OCI-LY7 (cell line): ENCODE data around the gene KRIT1. TPM values are rescaled to one million over a fixed set of nuclear protein-coding genes. Genes with fewer than 3 reads are reported as not detected.

Experiments used
- BruUV-seq: library from RNA; stranded (reverse); fragments of 400-500 nt; replicated peaks from 2 replicates; lab custom pipeline; 2021; lab: Mats Ljungman, UMichigan
- CTCF ChIA-PET: fragments of 300-600 bp; sonication (Branson Sonifier 250); formaldehyde crosslinking; loops from one replicate; lab custom pipeline; 2022; ENCODE audit warnings: antibody characterized with exemption; ENCODE audit not compliant: unreplicated experiment; lab: Charles Lee
- POLR2A ChIA-PET: fragments of 300-600 bp; sonication (Branson Sonifier 250); formaldehyde crosslinking; loops from one replicate; lab custom pipeline; 2022; ENCODE audit warnings: antibody characterized with exemption; lab: Charles Lee
- DNase-seq: peaks from one replicate; pipeline ENCODE4 v3.0.0-alpha.2; 2015; ENCODE audit warnings: low spot score
- H2AFZ ChIP-seq: fragments of 200-600 bp; sonication (generic), shearing (Covaris generic); 2 replicates; pipeline ENCODE4 v1.6.1; 2014; ENCODE audit warnings: mild to moderate bottlenecking, antibody characterized with exemption, low read length, moderate library complexity
- H3K27ac ChIP-seq: fragments of 200-600 bp; sonication (generic); 2 replicates; pipeline ENCODE4 v1.5.1; 2014; ENCODE audit warnings: mixed run types, low read depth, mild to moderate bottlenecking, moderate library complexity, low read length, inconsistent platforms; ENCODE audit not compliant: poor library complexity, severe bottlenecking
- H3K36me3 ChIP-seq: fragments of 200-600 bp; sonication (generic); 2 replicates; pipeline ENCODE4 v1.6.1; 2014; ENCODE audit warnings: mild to moderate bottlenecking, antibody characterized with exemption, low read length, moderate library complexity, mixed read lengths; ENCODE audit not compliant: insufficient read depth
- H3K4me1 ChIP-seq: fragments of 200-600 bp; sonication (generic); 2 replicates; pipeline ENCODE4 v1.5.1; 2014; ENCODE audit warnings: mild to moderate bottlenecking, low read length; ENCODE audit not compliant: insufficient read depth, poor library complexity, severe bottlenecking
- H3K4me2 ChIP-seq: fragments of 200-600 bp; sonication (generic); 2 replicates; pipeline ENCODE4 v1.6.1; 2014; ENCODE audit warnings: mild to moderate bottlenecking, low read length
- H3K4me3 ChIP-seq: fragments of 200-600 bp; sonication (generic); 2 replicates; pipeline ENCODE4 v1.5.1; 2014; ENCODE audit warnings: mild to moderate bottlenecking, low read depth, low read length; ENCODE audit not compliant: poor library complexity, severe bottlenecking
- H3K79me2 ChIP-seq: fragments of 200-600 bp; sonication (generic); 2 replicates; pipeline ENCODE4 v1.6.1; 2016; ENCODE audit warnings: low read depth, mild to moderate bottlenecking, low read length, moderate library complexity, mixed read lengths; ENCODE audit not compliant: insufficient read depth
- H3K9me2 ChIP-seq: fragments of 200-600 bp; sonication (generic); 2 replicates; pipeline ENCODE4 v1.6.1; 2016; ENCODE audit warnings: mild to moderate bottlenecking, low read length, mixed read lengths; ENCODE audit not compliant: insufficient read depth
- H3K9me3 ChIP-seq: fragments of 200-600 bp; sonication (generic); 2 replicates; pipeline ENCODE4 v1.6.1; 2014; ENCODE audit warnings: mild to moderate bottlenecking, mixed run types, low read length, mixed read lengths
- H4K20me1 ChIP-seq: fragments of 200-600 bp; sonication (generic); 2 replicates; pipeline ENCODE4 v1.6.1; 2014; ENCODE audit warnings: mild to moderate bottlenecking, antibody characterized with exemption, low read length, moderate library complexity, mixed read lengths; ENCODE audit not compliant: insufficient read depth
- CTCF ChIP-seq: fragments of 200-600 bp; sonication (generic); conservative IDR thresholded peaks from 2 replicates; pipeline ENCODE4 v1.5.1; 2014; ENCODE audit warnings: mild to moderate bottlenecking, antibody characterized with exemption, low read length, moderate library complexity, mixed read lengths
- EZH2phosphoT487 ChIP-seq: fragments of 200-600 bp; sonication (generic); IDR thresholded peaks from 2 replicates; pipeline ENCODE4 v1.6.1; 2018; ENCODE audit warnings: low read depth, borderline replicate concordance, mild to moderate bottlenecking, mixed run types, antibody characterized with exemption, low read length, moderate library complexity, mixed read lengths
- intact Hi-C: fragments of 100-400 bp; cut with micrococcal nuclease; formaldehyde crosslinking; loops from one replicate; pipeline ENCODE4 v1.10.0; 2022; ENCODE audit not compliant: unreplicated experiment
- total RNA-seq, 2 experiments: library from RNA; depleted of rRNA in 1 of 2; stranded (reverse); fragments of >200 nt in 1 of 2; shearing (Covaris generic) in 1 of 2; gene quantifications; 2 replicates each; pipeline ENCODE4 v1.2.3, GENCODE V29; 2014 to 2022

Gene KRIT1
- total RNA-seq, 2 experiments from 2014 or later: 44.8 to 50.0 TPM

- Histone ChIP-seq H3K4me2 (no peak overlapping the region), H4K20me1 (peaks cover 3% of the 10 kb centered on the region; the same call in 1 of the 2 replicates), H3K4me3 (no peak overlapping the region), H3K27ac (no peak overlapping the region), H3K4me1 (peaks cover 4% of the 10 kb centered on the region), H3K79me2 (peaks cover 96% of the 10 kb centered on the region), H3K9me3 (peaks cover 26% of the 10 kb centered on the region; the same call in 1 of the 2 replicates), H3K36me3 (peaks cover 55% of the 10 kb centered on the region), H2AFZ (no peak overlapping the region), H3K9me2 (no peaks in the 10 kb centered on the region)
- POLR2A ChIA-PET: interaction anchor here (0.6 kb wide), 1 partner anchor 75 kb away, joined by 3 read pairs; no protein-coding TSS in a partner anchor
- no TSS peak for BruUV-seq
- CTCF ChIA-PET: no interaction called here
- intact Hi-C loops: no loop called here
- TF ChIP-seq EZH2phosphoT487 (no peak), CTCF (no peak)
- DNase-seq: no peak
Measured at GRCh38 chr7:92253251-92253650, 7.5 kb upstream of the KRIT1 start.

GRCh38 chr7:92251181-92251580, 5.5 kb upstream of the KRIT1 start:
- CTCF ChIA-PET: no interaction called here
- POLR2A ChIA-PET: interaction anchor here (1.5 kb wide), 1 partner anchor 8 kb away, joined by 3 read pairs; no protein-coding TSS in a partner anchor
- Histone ChIP-seq H2AFZ (no peak overlapping the region), H3K4me2 (no peak overlapping the region), H4K20me1 (peaks cover 15% of the 10 kb centered on the region; the same call in 1 of the 2 replicates), H3K79me2 (peaks cover 96% of the 10 kb centered on the region), H3K36me3 (peaks cover 55% of the 10 kb centered on the region), H3K4me1 (peaks cover 14% of the 10 kb centered on the region), H3K27ac (no peak overlapping the region), H3K4me3 (no peak overlapping the region), H3K9me2 (no peaks in the 10 kb centered on the region), H3K9me3 (peaks cover 26% of the 10 kb centered on the region; the same call in 1 of the 2 replicates)
- no TSS peak for BruUV-seq
- TF ChIP-seq EZH2phosphoT487 (no peak), CTCF (no peak)
- DNase-seq: no peak
- intact Hi-C loops: no loop called here

GRCh38 chr7:92250603-92251002, 4.9 kb upstream of the KRIT1 start:
- H3K9me2 ChIP-seq: no peaks in the 10 kb centered on the region
- peaks cover 90% of the 10 kb centered on the region for H3K79me2 ChIP-seq
- peaks cover 24% of the 10 kb centered on the region; the same call in 1 of the 2 replicates for H3K9me3 ChIP-seq
- peaks cover 15% of the 10 kb centered on the region; the same call in 1 of the 2 replicates for H4K20me1 ChIP-seq
- TF ChIP-seq CTCF (no peak), EZH2phosphoT487 (no peak)
- no peak overlapping the region for H3K27ac ChIP-seq
- peaks cover 14% of the 10 kb centered on the region for H3K4me1 ChIP-seq
- ChIA-PET CTCF (no interaction called here), POLR2A (interaction anchor here (1.3 to 1.8 kb wide), 3 partner anchors 9 to 23 kb away, joined by 3 to 5 read pairs (median 3); no protein-coding TSS in a partner anchor)
- no peak overlapping the region for H2AFZ ChIP-seq
- no peak overlapping the region for H3K4me3 ChIP-seq
- intact Hi-C loops: no loop called here
- BruUV-seq: no TSS peak
- no peak overlapping the region for H3K4me2 ChIP-seq
- peaks cover 55% of the 10 kb centered on the region for H3K36me3 ChIP-seq
- no peak for DNase-seq
